HCT116 (cell line): ENCODE results near the gene PYGB. TPM values are rescaled to one million over a fixed set of nuclear protein-coding genes. Genes with fewer than 3 reads are reported as not detected.

Experiments used
- ATAC-seq: fragments of 200-7000 bp; cut with Tn5 transposase; 2 replicates; pipeline ENCODE4 v1.9.1; 2020; ENCODE audit warnings: mild to moderate bottlenecking, moderate library complexity
- BruUV-seq: library from RNA; stranded (reverse); fragments of 400-500 nt; replicated peaks from 2 replicates; lab custom pipeline; 2021; lab: Mats Ljungman, UMichigan
- CTCF ChIA-PET: fragments of 300-600 bp; sonication (Branson Sonifier 250); formaldehyde crosslinking; loops from one replicate; lab custom pipeline; 2021; ENCODE audit warnings: antibody characterized with exemption; lab: Charles Lee
- POLR2A ChIA-PET: fragments of 300-600, 350-600 bp; sonication (Branson Sonifier 250); formaldehyde crosslinking; loops from one replicate; lab custom pipeline; 2021; ENCODE audit warnings: antibody characterized with exemption; lab: Charles Lee
- RAD21 ChIA-PET, 2 experiments: fragments of 300-600 bp; sonication (Branson Sonifier 250); formaldehyde crosslinking; loops; one replicate each; lab custom pipeline; 2023; ENCODE audit warnings: low total read pairs in 2 of 2; ENCODE audit not compliant: uncharacterized antibody in 2 of 2, unreplicated experiment in 2 of 2, low non-redundant PET in 1 of 2; lab: Charles Lee
- DNase-seq: peaks from one replicate; pipeline ENCODE4 v3.0.0-alpha.2; 2010; ENCODE audit warnings: low read depth, low spot score
- H2AFZ ChIP-seq: fragments of 200-600 bp; shearing (Covaris generic), sonication (generic); 2 replicates; pipeline ENCODE4 v1.6.1; 2017; ENCODE audit warnings: low read depth, mixed run types, mixed read lengths, antibody characterized with exemption, low read length; ENCODE audit not compliant: poor library complexity, severe bottlenecking
- H3K27ac ChIP-seq: 2 replicates; pipeline ENCODE4 v1.5.1; 2012; ENCODE audit warnings: low read depth, low read length
- H3K27me3 ChIP-seq: fragments of 200-600 bp; sonication (generic); 2 replicates; pipeline ENCODE4 v1.6.1; 2016; ENCODE audit warnings: mixed run types, low read length, mixed read lengths; ENCODE audit not compliant: insufficient read depth
- H3K36me3 ChIP-seq, 2 experiments: fragments of 200-500 bp in 1 of 2; fragments of 200-600 bp in 1 of 2; sonication (Bioruptor generic) in 1 of 2; sonication (generic) in 1 of 2; 2 replicates each; pipeline versions ENCODE4 v1.5.1 to v1.6.1; 2014 to 2016; ENCODE audit warnings: low read length in 2 of 2, inconsistent platforms in 1 of 2, mixed read lengths in 1 of 2, mixed run types in 1 of 2; ENCODE audit not compliant: insufficient read depth in 2 of 2, control insufficient read depth in 1 of 2
- H3K4me1 ChIP-seq, 2 experiments: fragments of 200-600 bp in 1 of 2; sonication (generic) in 1 of 2; 2 replicates each; pipeline versions ENCODE4 v1.5.1 to v1.6.1; 2012 to 2017; ENCODE audit warnings: low read length in 2 of 2, inconsistent platforms in 1 of 2, mild to moderate bottlenecking in 1 of 2, mixed read lengths in 1 of 2, mixed run types in 1 of 2, moderate library complexity in 1 of 2; ENCODE audit not compliant: insufficient read depth in 2 of 2, control insufficient read depth in 1 of 2
- H3K4me2 ChIP-seq: fragments of 200-600 bp; sonication (generic); 2 replicates; pipeline ENCODE4 v1.6.1; 2017; ENCODE audit warnings: mixed run types, low read length, mixed read lengths
- H3K4me3 ChIP-seq, 2 experiments: fragments of 200-600 bp in 1 of 2; sonication (generic) in 1 of 2; replicated peaks in 1 of 2; 2 replicates each; pipeline ENCODE4 v1.5.1; 2011 to 2016; ENCODE audit warnings: low read length in 2 of 2, control low read depth in 1 of 2, low read depth in 1 of 2, mild to moderate bottlenecking in 1 of 2, mixed read lengths in 1 of 2, mixed run types in 1 of 2
- H3K79me2 ChIP-seq: fragments of 200-600 bp; sonication (generic); 2 replicates; pipeline ENCODE4 v1.6.1; 2017; ENCODE audit warnings: mild to moderate bottlenecking, mixed run types, low read length, moderate library complexity, mixed read lengths; ENCODE audit not compliant: insufficient read depth
- H3K9ac ChIP-seq: fragments of 200-600 bp; sonication (generic); 2 replicates; pipeline ENCODE4 v1.6.1; 2016; ENCODE audit warnings: low read length, mixed read lengths
- H3K9me2 ChIP-seq: fragments of 200-600 bp; sonication (generic), shearing (Covaris generic); 2 replicates; pipeline ENCODE4 v1.6.1; 2017; ENCODE audit warnings: mixed run types, mild to moderate bottlenecking, moderate library complexity; ENCODE audit not compliant: insufficient read depth
- H3K9me3 ChIP-seq, 2 experiments: fragments of 200-500 bp in 1 of 2; fragments of 200-600 bp in 1 of 2; sonication (Bioruptor generic) in 1 of 2; sonication (generic) in 1 of 2; 2 replicates each; pipeline ENCODE4 v1.6.1; 2014 to 2017; ENCODE audit warnings: low read length in 2 of 2, mixed read lengths in 2 of 2, inconsistent platforms in 1 of 2, low read depth in 1 of 2, mild to moderate bottlenecking in 1 of 2, mixed run types in 1 of 2, moderate library complexity in 1 of 2; ENCODE audit not compliant: control insufficient read depth in 1 of 2, insufficient read depth in 1 of 2
- H4K20me1 ChIP-seq: fragments of 200-600 bp; sonication (generic), shearing (Covaris generic); 2 replicates; pipeline ENCODE4 v1.6.1; 2017; ENCODE audit warnings: mixed run types, mild to moderate bottlenecking, moderate library complexity; ENCODE audit not compliant: insufficient read depth
- CBX3 ChIP-seq: IDR thresholded peaks from 2 replicates; pipeline ENCODE4 v1.6.1; 2012; ENCODE audit warnings: low read depth
- CEBPB ChIP-seq: IDR thresholded peaks from 2 replicates; pipeline ENCODE4 v1.6.1; 2012; ENCODE audit warnings: low read depth
- EGR1 ChIP-seq: IDR thresholded peaks from 2 replicates; pipeline ENCODE4 v1.6.1; 2012; ENCODE audit warnings: low read depth
- EZH2 ChIP-seq: fragments of 200-600 bp; sonication (generic); IDR thresholded peaks from 2 replicates; pipeline ENCODE4 v1.6.1; 2017; ENCODE audit warnings: antibody characterized with exemption, mixed run types
- FOSL1 ChIP-seq: IDR thresholded peaks from 2 replicates; pipeline ENCODE4 v1.6.1; 2012; ENCODE audit warnings: low read depth
- POLR2A ChIP-seq: IDR thresholded peaks from 2 replicates; pipeline ENCODE4 v1.7.0; 2011; ENCODE audit warnings: borderline replicate concordance; ENCODE audit not compliant: insufficient read depth, insufficient read length; ENCODE audit errors: extremely low read depth
- POLR2AphosphoS5 ChIP-seq: IDR thresholded peaks from 2 replicates; pipeline ENCODE4 v1.6.1; 2011; ENCODE audit warnings: mild to moderate bottlenecking, low read depth, low read length, moderate library complexity
- RAD21 ChIP-seq: IDR thresholded peaks from 2 replicates; pipeline ENCODE4 v1.6.1; 2012; ENCODE audit warnings: low read depth, mild to moderate bottlenecking
- SIN3A ChIP-seq: IDR thresholded peaks from 2 replicates; pipeline ENCODE4 v1.6.1; 2012; ENCODE audit warnings: low read depth
- YY1 ChIP-seq: IDR thresholded peaks from 2 replicates; pipeline ENCODE4 v1.6.1; 2011; ENCODE audit warnings: low read length, low read depth, moderate library complexity, mild to moderate bottlenecking; ENCODE audit not compliant: insufficient replicate concordance; ENCODE audit errors: extremely low read depth
- ZFX ChIP-seq: fragments of 450-650 bp; IDR thresholded peaks from 2 replicates; pipeline ENCODE4 v1.6.1; 2017
- ZNF274 ChIP-seq: fragments of 200-500 bp; sonication (Bioruptor generic); IDR thresholded peaks from 2 replicates; pipeline ENCODE4 v1.6.1; 2014; ENCODE audit warnings: mild to moderate bottlenecking, low read depth, low read length, inconsistent platforms
- intact Hi-C: fragments of 100-400 bp; cut with micrococcal nuclease; formaldehyde crosslinking; loops from 2 replicates; pipeline ENCODE4 v1.10.0; 2022
- total RNA-seq: library from RNA; stranded (reverse); gene quantifications from one replicate; pipeline ENCODE4 v1.2.1, GENCODE V29; 2021; ENCODE audit not compliant: unreplicated experiment
- TF ChIP-seq, protein P1 (sequence below): IDR thresholded peaks from 2 replicates; pipeline ENCODE4 v1.6.1; 2011; ENCODE audit warnings: mild to moderate bottlenecking, low read length, moderate library complexity; ENCODE audit not compliant: insufficient replicate concordance; ENCODE audit errors: extremely low read depth
- TF ChIP-seq, protein P2 (sequence below): IDR thresholded peaks from 2 replicates; pipeline ENCODE4 v1.6.1; 2012
- TF ChIP-seq, protein P3 (sequence below): IDR thresholded peaks from 2 replicates; pipeline ENCODE4 v1.6.1; 2012
- TF ChIP-seq, protein P4 (sequence below), 3 experiments: fragments of 200-600 bp in 1 of 3; sonication (generic) in 1 of 3; IDR thresholded peaks in 2 of 3; conservative IDR thresholded peaks in 1 of 3; 2 replicates each; pipeline ENCODE4 v1.5.1; 2012 to 2017; ENCODE audit warnings: low read depth in 2 of 3, low read length in 2 of 3, antibody characterized with exemption in 1 of 3, borderline replicate concordance in 1 of 3, control low read depth in 1 of 3, mild to moderate bottlenecking in 1 of 3, mixed read lengths in 1 of 3, mixed run types in 1 of 3, moderate library complexity in 1 of 3; ENCODE audit not compliant: insufficient read depth in 1 of 3

The PYGB gene
- total RNA-seq, 1 experiment from 2014 or later, result 87.8 TPM

DNA sequence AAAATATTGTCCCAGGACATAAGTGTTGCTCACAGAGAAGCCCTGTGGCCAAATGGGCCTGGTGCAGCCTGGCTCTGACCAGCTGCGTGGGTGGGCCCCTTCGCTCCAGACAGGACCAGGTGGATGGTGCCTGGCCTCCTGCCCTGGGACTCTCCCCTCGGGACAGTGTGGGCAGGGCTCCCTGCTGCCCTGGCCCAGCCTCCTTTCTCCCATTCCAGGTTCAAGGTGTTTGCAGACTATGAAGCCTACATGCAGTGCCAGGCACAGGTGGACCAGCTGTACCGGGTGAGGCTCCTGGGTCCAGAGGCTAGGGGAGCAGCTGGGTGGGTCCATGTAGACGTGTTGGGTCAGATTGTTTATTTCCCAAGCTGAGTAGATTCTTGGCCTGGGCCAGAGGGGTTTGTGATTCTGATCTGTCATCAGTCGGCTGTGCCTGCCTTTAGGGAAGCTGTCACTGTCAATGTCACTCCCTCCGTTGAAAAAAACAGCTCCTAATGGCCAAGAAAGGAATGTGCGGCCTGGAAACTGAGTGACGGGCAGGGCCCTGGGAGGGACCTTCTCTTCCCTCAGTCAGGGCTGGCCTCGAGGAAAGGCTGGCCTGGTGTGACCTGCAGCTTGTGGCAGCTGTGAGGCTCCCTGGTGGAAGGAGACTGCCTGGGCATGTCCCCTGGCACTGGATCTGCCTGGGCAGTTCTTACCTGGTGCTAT lies 47.7 kb downstream of the PYGB start (continued):
- TF ChIP-seq EGR1, result no peak

DNA sequence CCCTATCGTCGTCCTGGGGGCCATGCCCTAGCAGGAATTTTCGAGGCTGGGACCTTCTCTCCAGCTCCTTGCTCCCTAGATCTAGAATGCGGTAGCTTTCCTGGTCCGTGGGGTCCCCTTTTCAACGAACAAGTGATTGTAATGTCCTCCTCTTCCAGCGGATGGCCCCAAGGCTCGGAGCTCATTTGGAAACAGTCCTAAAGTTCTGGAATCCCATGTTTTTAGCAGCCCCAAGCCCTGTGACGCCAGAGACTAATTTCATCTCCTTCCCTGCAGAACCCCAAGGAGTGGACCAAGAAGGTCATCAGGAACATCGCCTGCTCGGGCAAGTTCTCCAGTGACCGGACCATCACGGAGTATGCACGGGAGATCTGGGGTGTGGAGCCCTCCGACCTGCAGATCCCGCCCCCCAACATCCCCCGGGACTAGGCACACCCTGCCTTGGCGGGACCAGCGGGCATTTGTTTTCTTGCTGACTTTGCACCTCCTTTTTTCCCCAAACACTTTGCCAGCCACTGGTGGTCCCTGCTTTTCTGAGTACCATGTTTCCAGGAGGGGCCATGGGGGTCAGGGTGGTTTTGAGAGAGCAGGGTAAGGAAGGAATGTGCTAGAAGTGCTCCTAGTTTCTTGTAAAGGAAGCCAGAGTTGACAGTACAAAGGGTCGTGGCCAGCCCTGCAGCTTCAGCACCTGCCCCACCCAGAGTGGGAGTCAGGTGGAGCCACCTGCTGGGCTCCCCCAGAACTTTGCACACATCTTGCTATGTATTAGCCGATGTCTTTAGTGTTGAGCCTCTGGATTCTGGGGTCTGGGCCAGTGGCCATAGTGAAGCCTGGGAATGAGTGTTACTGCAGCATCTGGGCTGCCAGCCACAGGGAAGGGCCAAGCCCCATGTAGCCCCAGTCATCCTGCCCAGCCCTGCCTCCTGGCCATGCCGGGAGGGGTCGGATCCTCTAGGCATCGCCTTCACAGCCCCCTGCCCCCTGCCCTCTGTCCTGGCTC lies 48.5 kb downstream of the PYGB start:
- no peak overlapping the region for H2AFZ ChIP-seq
- TSS peak; percentile 34 for BruUV-seq
- DNase-seq, result no peak
- H4K20me1 ChIP-seq, result no peaks in the 10 kb centered on the region
- peaks cover 29 to 34% of the 10 kb centered on the region in 2 experiments for H3K4me1 ChIP-seq
- no peak overlapping the region for H3K9ac ChIP-seq
- ATAC-seq, result peak; percentile 50
- ChIA-PET POLR2A (no interaction called here), RAD21 (interaction anchor here (0.9 to 1.6 kb wide), 2 partner anchors 102 to 103 kb away, joined by 3 read pairs; no protein-coding TSS in a partner anchor), CTCF (interaction anchor here (1.1 to 5.0 kb wide), 2 partner anchors 12 to 102 kb away, joined by 3 to 44 read pairs; no protein-coding TSS in a partner anchor)
- intact Hi-C loops, result no loop called here
- H3K9me3 ChIP-seq, result no peaks in the 10 kb centered on the region
- no peak overlapping the region for H3K4me2 ChIP-seq
- TF ChIP-seq, protein P1, sequence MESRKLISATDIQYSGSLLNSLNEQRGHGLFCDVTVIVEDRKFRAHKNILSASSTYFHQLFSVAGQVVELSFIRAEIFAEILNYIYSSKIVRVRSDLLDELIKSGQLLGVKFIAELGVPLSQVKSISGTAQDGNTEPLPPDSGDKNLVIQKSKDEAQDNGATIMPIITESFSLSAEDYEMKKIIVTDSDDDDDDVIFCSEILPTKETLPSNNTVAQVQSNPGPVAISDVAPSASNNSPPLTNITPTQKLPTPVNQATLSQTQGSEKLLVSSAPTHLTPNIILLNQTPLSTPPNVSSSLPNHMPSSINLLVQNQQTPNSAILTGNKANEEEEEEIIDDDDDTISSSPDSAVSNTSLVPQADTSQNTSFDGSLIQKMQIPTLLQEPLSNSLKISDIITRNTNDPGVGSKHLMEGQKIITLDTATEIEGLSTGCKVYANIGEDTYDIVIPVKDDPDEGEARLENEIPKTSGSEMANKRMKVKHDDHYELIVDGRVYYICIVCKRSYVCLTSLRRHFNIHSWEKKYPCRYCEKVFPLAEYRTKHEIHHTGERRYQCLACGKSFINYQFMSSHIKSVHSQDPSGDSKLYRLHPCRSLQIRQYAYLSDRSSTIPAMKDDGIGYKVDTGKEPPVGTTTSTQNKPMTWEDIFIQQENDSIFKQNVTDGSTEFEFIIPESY, result no peak
- TF ChIP-seq EZH2, result no peak
- no peak for TF ChIP-seq POLR2A
- TF ChIP-seq POLR2AphosphoS5, result no peak
- TF ChIP-seq FOSL1, result no peak
- TF ChIP-seq, protein P2, sequence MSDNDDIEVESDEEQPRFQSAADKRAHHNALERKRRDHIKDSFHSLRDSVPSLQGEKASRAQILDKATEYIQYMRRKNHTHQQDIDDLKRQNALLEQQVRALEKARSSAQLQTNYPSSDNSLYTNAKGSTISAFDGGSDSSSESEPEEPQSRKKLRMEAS, result no peak
- TF ChIP-seq YY1, result no peak
- TF ChIP-seq CBX3, result no peak
- no peak for TF ChIP-seq ZFX
- TF ChIP-seq, protein P3, sequence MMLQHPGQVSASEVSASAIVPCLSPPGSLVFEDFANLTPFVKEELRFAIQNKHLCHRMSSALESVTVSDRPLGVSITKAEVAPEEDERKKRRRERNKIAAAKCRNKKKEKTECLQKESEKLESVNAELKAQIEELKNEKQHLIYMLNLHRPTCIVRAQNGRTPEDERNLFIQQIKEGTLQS, result no peak
- no peak for TF ChIP-seq ZNF274
- TF ChIP-seq, protein P4, sequence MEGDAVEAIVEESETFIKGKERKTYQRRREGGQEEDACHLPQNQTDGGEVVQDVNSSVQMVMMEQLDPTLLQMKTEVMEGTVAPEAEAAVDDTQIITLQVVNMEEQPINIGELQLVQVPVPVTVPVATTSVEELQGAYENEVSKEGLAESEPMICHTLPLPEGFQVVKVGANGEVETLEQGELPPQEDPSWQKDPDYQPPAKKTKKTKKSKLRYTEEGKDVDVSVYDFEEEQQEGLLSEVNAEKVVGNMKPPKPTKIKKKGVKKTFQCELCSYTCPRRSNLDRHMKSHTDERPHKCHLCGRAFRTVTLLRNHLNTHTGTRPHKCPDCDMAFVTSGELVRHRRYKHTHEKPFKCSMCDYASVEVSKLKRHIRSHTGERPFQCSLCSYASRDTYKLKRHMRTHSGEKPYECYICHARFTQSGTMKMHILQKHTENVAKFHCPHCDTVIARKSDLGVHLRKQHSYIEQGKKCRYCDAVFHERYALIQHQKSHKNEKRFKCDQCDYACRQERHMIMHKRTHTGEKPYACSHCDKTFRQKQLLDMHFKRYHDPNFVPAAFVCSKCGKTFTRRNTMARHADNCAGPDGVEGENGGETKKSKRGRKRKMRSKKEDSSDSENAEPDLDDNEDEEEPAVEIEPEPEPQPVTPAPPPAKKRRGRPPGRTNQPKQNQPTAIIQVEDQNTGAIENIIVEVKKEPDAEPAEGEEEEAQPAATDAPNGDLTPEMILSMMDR (IDR thresholded peaks at IDR 0.05 in 2 of 3, conservative IDR thresholded peaks at IDR 0.05 in 1 of 3; ENCODE audit: borderline replicate concordance in 1 of 3, insufficient read depth in 1 of 3, low read depth in 2 of 3, low read length in 2 of 3), result peak; percentile 22 to 66 (median 61); a peak in 5 of 6 replicates
- peak; percentile 42; the same call in 1 of the 2 replicates for TF ChIP-seq RAD21
- no peak for TF ChIP-seq CEBPB
- no peak for TF ChIP-seq SIN3A
- H3K27ac ChIP-seq, result peak overlapping the region; percentile 57
- no peaks in the 10 kb centered on the region for H3K27me3 ChIP-seq
- H3K36me3 ChIP-seq, result peaks cover 3 to 6% of the 10 kb centered on the region in 2 experiments; a peak in 1 of 4 replicates
- H3K4me3 ChIP-seq, result no peak overlapping the region
- H3K9me2 ChIP-seq, result no peaks in the 10 kb centered on the region
- H3K79me2 ChIP-seq, result no peaks in the 10 kb centered on the region
